ENCODE data around the gene GRIPAP1.

The GRIPAP1 gene

GRCh38 chrX:49002091-49002935 lies at the start of gene GRIPAP1:
GRIPAP1 (minus strand) TSS chrX:49002264; CDS start chrX:49002229, 35 bp downstream.
- no peak for TF ChIP-seq CTCF (IDR thresholded peaks at IDR 0.05; ENCODE audit: insufficient read depth, low read length, missing control alignments)
- POLR2A ChIA-PET = interaction anchor here (0.6 to 1.3 kb wide), 5 partner anchors 11 to 44 kb away, joined by 3 to 8 read pairs (median 4); partner anchors contain the start of gene TFE3
- H3K4me3 ChIP-seq (ENCODE audit: low read depth, low read length) = peak within 1 kb of the TSS; percentile 75
- DNase-seq (ENCODE audit: low read depth, low spot score) = peak; percentile 90
- CTCF ChIA-PET = interaction anchor here (1.0 kb wide), 1 partner anchor 38 kb away, joined by 3 read pairs; no protein-coding TSS in a partner anchor

- DNase-seq (ENCODE audit: low read depth, low spot score) = no peak
- ChIA-PET CTCF (interaction anchor here (0.6 to 2.1 kb wide), 11 partner anchors 9 to 122 kb away, joined by 3 to 10 read pairs (median 3); partner anchors contain the start of genes KCND1 and OTUD5), POLR2A (interaction anchor here (0.9 to 1.4 kb wide), 5 partner anchors 9 to 86 kb away, joined by 3 to 8 read pairs (median 4); partner anchors contain the start of genes GRIPAP1, KCND1 and OTUD5)
- peak overlapping the region; percentile 43 for H3K4me3 ChIP-seq (ENCODE audit: low read depth, low read length)
- no peak for TF ChIP-seq CTCF (IDR thresholded peaks at IDR 0.05; ENCODE audit: insufficient read depth, low read length, missing control alignments)
Observed at GRCh38 chrX:49043987-49044281, 41.9 kb upstream of the GRIPAP1 start.

GRCh38 chrX:49043220-49043986 lies 41.3 kb upstream of the GRIPAP1 start, which contains the start of gene TFE3:
TFE3 (minus strand) TSS chrX:49043357; CDS start chrX:49043226, 131 bp downstream.
- CTCF ChIA-PET = interaction anchor here (0.6 to 2.1 kb wide), 11 partner anchors 10 to 122 kb away, joined by 3 to 10 read pairs (median 3); partner anchors contain the start of genes KCND1 and OTUD5
- TF ChIP-seq CTCF (IDR thresholded peaks at IDR 0.05; ENCODE audit: insufficient read depth, low read length, missing control alignments) = peak; percentile 48
- POLR2A ChIA-PET = interaction anchor here (0.9 to 1.4 kb wide), 5 partner anchors 10 to 85 kb away, joined by 3 to 8 read pairs (median 4); partner anchors contain the start of genes GRIPAP1, KCND1 and OTUD5
- H3K4me3 ChIP-seq (ENCODE audit: low read depth, low read length) = peak within 1 kb of the TSS; percentile 71
- DNase-seq (ENCODE audit: low read depth, low spot score) = peak; percentile 89

- ChIA-PET CTCF (interaction anchor here (1.4 to 1.5 kb wide), 3 partner anchors 71 to 97 kb away, joined by 3 to 6 read pairs (median 5); partner anchors contain the start of gene KCND1), POLR2A (interaction anchor here (0.9 to 1.7 kb wide), 3 partner anchors 41 to 85 kb away, joined by 8 to 11 read pairs (median 8); partner anchors contain the start of genes GRIPAP1 and OTUD5)
- no peak for TF ChIP-seq CTCF (IDR thresholded peaks at IDR 0.05; ENCODE audit: insufficient read depth, low read length, missing control alignments)
- no peak for DNase-seq (ENCODE audit: low read depth, low spot score)
- peak overlapping the region; percentile 71 for H3K4me3 ChIP-seq (ENCODE audit: low read depth, low read length)
Observed at GRCh38 chrX:49042581-49043219, 40.6 kb upstream of the GRIPAP1 start.

GRCh38 chrX:49041744-49042580 lies 39.9 kb upstream of the GRIPAP1 start:
- ChIA-PET CTCF (interaction anchor here (0.9 to 1.5 kb wide), 4 partner anchors 70 to 136 kb away, joined by 3 to 6 read pairs (median 4); partner anchors contain the start of gene KCND1), POLR2A (interaction anchor here (0.5 to 1.7 kb wide), 4 partner anchors 13 to 131 kb away, joined by 3 to 11 read pairs (median 3); partner anchors contain the start of gene OTUD5)
- peak overlapping the region; percentile 71 for H3K4me3 ChIP-seq (ENCODE audit: low read depth, low read length)
- TF ChIP-seq CTCF (IDR thresholded peaks at IDR 0.05; ENCODE audit: insufficient read depth, low read length, missing control alignments) = no peak
- DNase-seq (ENCODE audit: low read depth, low spot score) = no peak

All from AG04449 (cell line).